Measurements from ENCODE around the gene DMD.

DNA sequence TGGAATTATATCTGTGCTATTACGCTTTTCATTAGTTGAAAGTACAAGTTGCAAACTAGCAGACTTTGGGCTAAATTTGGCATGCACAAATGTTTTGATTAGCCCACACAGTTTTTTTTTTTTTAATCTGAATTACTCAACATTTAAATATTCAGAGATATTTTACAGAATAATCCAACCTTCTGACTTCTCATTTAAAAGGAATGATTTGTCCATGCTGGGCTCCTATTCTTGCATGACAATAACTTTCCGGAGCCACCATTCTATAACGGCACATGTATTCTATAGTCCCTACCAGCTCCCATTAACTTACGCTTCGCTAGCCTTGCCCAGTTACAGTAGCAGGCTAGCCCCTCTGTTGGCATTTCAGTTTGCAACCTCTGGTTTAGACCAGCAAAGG lies 1920.2 kb downstream of the DMD start:
- TF ChIP-seq, protein P1, sequence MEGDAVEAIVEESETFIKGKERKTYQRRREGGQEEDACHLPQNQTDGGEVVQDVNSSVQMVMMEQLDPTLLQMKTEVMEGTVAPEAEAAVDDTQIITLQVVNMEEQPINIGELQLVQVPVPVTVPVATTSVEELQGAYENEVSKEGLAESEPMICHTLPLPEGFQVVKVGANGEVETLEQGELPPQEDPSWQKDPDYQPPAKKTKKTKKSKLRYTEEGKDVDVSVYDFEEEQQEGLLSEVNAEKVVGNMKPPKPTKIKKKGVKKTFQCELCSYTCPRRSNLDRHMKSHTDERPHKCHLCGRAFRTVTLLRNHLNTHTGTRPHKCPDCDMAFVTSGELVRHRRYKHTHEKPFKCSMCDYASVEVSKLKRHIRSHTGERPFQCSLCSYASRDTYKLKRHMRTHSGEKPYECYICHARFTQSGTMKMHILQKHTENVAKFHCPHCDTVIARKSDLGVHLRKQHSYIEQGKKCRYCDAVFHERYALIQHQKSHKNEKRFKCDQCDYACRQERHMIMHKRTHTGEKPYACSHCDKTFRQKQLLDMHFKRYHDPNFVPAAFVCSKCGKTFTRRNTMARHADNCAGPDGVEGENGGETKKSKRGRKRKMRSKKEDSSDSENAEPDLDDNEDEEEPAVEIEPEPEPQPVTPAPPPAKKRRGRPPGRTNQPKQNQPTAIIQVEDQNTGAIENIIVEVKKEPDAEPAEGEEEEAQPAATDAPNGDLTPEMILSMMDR (IDR thresholded peaks at IDR 0.05; ENCODE audit: borderline replicate concordance, extremely low read depth, low read length, poor library complexity, severe bottlenecking) = no peak
- TF ChIP-seq EZH2 (IDR thresholded peaks at IDR 0.05; ENCODE audit: borderline replicate concordance, low read depth, low read length, severe bottlenecking) = no peak

All from DND-41 (cell line).